Neuronal stem cell (in vitro differentiated cells): ENCODE data around the gene LIPA.

Source experiments
- DNase-seq: peaks from one replicate; pipeline ENCODE4 v3.0.0-alpha.2; 2013; ENCODE audit warnings: low spot score
- H2AFZ ChIP-seq: one replicate; pipeline ENCODE4 v1.6.1; 2013; ENCODE audit warnings: mild to moderate bottlenecking, low read length, inconsistent platforms
- H2AK5ac ChIP-seq: 2 replicates; pipeline ENCODE4 v1.6.1; 2013; ENCODE audit warnings: low read depth, mild to moderate bottlenecking, inconsistent platforms, low read length, moderate library complexity, mixed read lengths
- H2BK120ac ChIP-seq: 2 replicates; pipeline ENCODE4 v1.6.1; 2013; ENCODE audit warnings: low read depth, mild to moderate bottlenecking, inconsistent platforms, low read length, moderate library complexity, mixed read lengths
- H2BK12ac ChIP-seq: one replicate; pipeline ENCODE4 v1.6.1; 2013; ENCODE audit warnings: low read length, inconsistent platforms
- H2BK15ac ChIP-seq: 2 replicates; pipeline ENCODE4 v1.6.1; 2013; ENCODE audit warnings: mild to moderate bottlenecking, low read length, inconsistent platforms, mixed read lengths
- H2BK5ac ChIP-seq: one replicate; pipeline ENCODE4 v1.6.1; 2013; ENCODE audit warnings: inconsistent platforms, mild to moderate bottlenecking, low read length, moderate library complexity
- H3K14ac ChIP-seq: one replicate; pipeline ENCODE4 v1.6.1; 2013; ENCODE audit warnings: low read length, inconsistent platforms
- H3K18ac ChIP-seq: 2 replicates; pipeline ENCODE4 v1.6.1; 2013; ENCODE audit warnings: low read length, inconsistent platforms
- H3K23ac ChIP-seq: 2 replicates; pipeline ENCODE4 v1.6.1; 2013; ENCODE audit warnings: low read depth, mild to moderate bottlenecking, mixed read lengths, low read length, inconsistent platforms; ENCODE audit not compliant: poor library complexity
- H3K27ac ChIP-seq: replicated peaks from 3 replicates; pipeline ENCODE4 v1.5.1; 2013; ENCODE audit warnings: low read length, inconsistent platforms
- H3K27me3 ChIP-seq, 3 experiments: 2 replicates each; pipeline ENCODE4 v1.6.1; 2013; ENCODE audit warnings: low read length in 3 of 3, mild to moderate bottlenecking in 2 of 3, inconsistent platforms in 1 of 3, low read depth in 1 of 3, mixed read lengths in 1 of 3, moderate library complexity in 1 of 3; ENCODE audit not compliant: control insufficient read depth in 3 of 3, insufficient read depth in 3 of 3
- H3K36me3 ChIP-seq, 2 donors: replicated peaks in 1 of 2; 2 replicates each; pipeline ENCODE4 v1.6.1; 2013; ENCODE audit warnings: low read length in 2 of 2; ENCODE audit not compliant: control insufficient read depth in 2 of 2, insufficient read depth in 2 of 2
- H3K4ac ChIP-seq: 2 replicates; pipeline ENCODE4 v1.6.1; 2013; ENCODE audit warnings: inconsistent platforms, mild to moderate bottlenecking, low read length, moderate library complexity
- H3K4me1 ChIP-seq, 2 donors: 1 replicate in 1 of 2; 2 replicates in 1 of 2; pipeline ENCODE4 v1.6.1; 2013; ENCODE audit warnings: low read length in 2 of 2, low read depth in 1 of 2; ENCODE audit not compliant: control insufficient read depth in 2 of 2, insufficient read depth in 1 of 2
- H3K4me2 ChIP-seq: one replicate; pipeline ENCODE4 v1.6.1; 2013; ENCODE audit warnings: mild to moderate bottlenecking, low read length, inconsistent platforms; ENCODE audit not compliant: insufficient read depth, poor library complexity, severe bottlenecking
- H3K4me3 ChIP-seq, 2 donors: 2 replicates each; pipeline ENCODE4 v1.5.1; 2013; ENCODE audit warnings: low read length in 2 of 2, mild to moderate bottlenecking in 2 of 2, inconsistent platforms in 1 of 2, moderate library complexity in 1 of 2
- H3K79me1 ChIP-seq: one replicate; pipeline ENCODE4 v1.6.1; 2013; ENCODE audit warnings: low read depth, mild to moderate bottlenecking, inconsistent platforms, low read length, moderate library complexity
- H3K9ac ChIP-seq: one replicate; pipeline ENCODE4 v1.6.1; 2013; ENCODE audit warnings: mild to moderate bottlenecking, low read depth, low read length, inconsistent platforms; ENCODE audit not compliant: poor library complexity
- H3K9me3 ChIP-seq, 2 donors: replicated peaks in 1 of 2; 2 replicates each; pipeline versions ENCODE3 to v1.6.1; 2013; ENCODE audit warnings: low read length in 2 of 2, mild to moderate bottlenecking in 2 of 2, inconsistent platforms in 1 of 2, low read depth in 1 of 2, mixed read lengths in 1 of 2, moderate library complexity in 1 of 2; ENCODE audit not compliant: control insufficient read depth in 2 of 2, insufficient read depth in 1 of 2
- H4K8ac ChIP-seq: one replicate; pipeline ENCODE4 v1.6.1; 2013; ENCODE audit warnings: low read depth, mild to moderate bottlenecking, inconsistent platforms, low read length, moderate library complexity
- H4K91ac ChIP-seq: one replicate; pipeline ENCODE4 v1.6.1; 2013; ENCODE audit warnings: low read length, low read depth, mild to moderate bottlenecking, inconsistent platforms; ENCODE audit not compliant: poor library complexity
- WGBS, 2 donors: extraction: QIAGEN DNeasy Blood & Tissue Kit; methylation state at CpG; one replicate each; pipeline ENCODE4 v1.1.7; 2013; ENCODE audit warnings: missing lambda C conversion rate in 2 of 2, mixed read lengths in 1 of 2; ENCODE audit not compliant: insufficient read length in 2 of 2, insufficient replicate concordance in 1 of 2; ENCODE audit errors: extremely low coverage in 2 of 2; 5-methylcytosine and 5-hydroxymethylcytosine counted together

Gene LIPA

DNA sequence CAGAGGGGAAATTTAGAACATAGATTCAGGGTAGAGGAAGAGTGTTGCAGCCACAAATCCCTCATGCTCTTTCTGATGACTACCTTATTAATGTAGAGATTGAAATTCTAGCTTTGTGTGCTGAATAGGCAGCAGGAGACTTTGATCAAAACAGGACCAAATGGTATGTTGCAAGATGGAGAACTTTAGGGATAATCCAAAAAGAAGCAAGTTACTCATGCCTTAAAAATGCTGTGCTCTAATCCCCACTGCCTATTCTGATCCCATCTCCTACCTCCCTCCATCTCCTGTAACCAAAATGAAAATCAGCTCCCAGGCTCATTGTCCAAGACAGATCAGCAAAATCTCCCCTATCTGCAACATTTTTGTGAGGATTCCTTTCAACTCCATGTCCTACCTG is 75.8 kb downstream of the LIPA start:
- H4K91ac ChIP-seq: no peak overlapping the region
- peaks cover 0 to 3% (median 0%) of the 10 kb centered on the region in 3 experiments for H3K27me3 ChIP-seq
- no peak overlapping the region for H2AFZ ChIP-seq
- no peak overlapping the region for H3K9ac ChIP-seq
- no peak overlapping the region for H3K27ac ChIP-seq
- no peak overlapping the region for H2AK5ac ChIP-seq
- no peaks in the 10 kb centered on the region for H3K36me3 ChIP-seq
- no peak overlapping the region for H3K4ac ChIP-seq
- H3K4me3 ChIP-seq: no peak overlapping the region
- no peak overlapping the region for H3K18ac ChIP-seq
- H3K9me3 ChIP-seq: no peaks in the 10 kb centered on the region
- H3K4me2 ChIP-seq: no peak overlapping the region
- H2BK5ac ChIP-seq: no peak overlapping the region
- peaks cover 0 to 6% of the 10 kb centered on the region in 2 donors for H3K4me1 ChIP-seq
- DNase-seq: no peak
- H3K79me1 ChIP-seq: no peaks in the 10 kb centered on the region
- H2BK15ac ChIP-seq: no peak overlapping the region
- H4K8ac ChIP-seq: no peak overlapping the region
- no peak overlapping the region for H3K14ac ChIP-seq
- no peak overlapping the region for H2BK12ac ChIP-seq
- H2BK120ac ChIP-seq: no peak overlapping the region
- no peak overlapping the region for H3K23ac ChIP-seq

DNA sequence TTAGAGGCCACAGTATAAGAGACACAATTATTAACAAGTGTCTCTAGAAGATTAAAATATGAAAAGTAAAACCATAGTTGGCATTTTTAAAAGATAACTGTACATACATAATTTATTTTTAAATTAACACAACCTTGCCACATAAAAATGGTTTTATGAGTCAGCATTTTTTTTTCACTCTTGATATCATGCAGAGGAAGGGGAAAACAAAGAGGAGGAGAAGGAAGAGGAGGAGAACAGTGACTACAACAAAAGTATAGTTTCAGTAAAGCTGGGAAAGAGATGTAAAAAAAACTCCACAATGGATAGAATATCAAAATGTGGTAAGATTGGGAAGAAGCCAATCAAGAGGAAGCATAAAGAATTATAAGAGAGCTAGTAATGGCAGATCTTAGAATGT is 78.5 kb downstream of the LIPA start:
- Histone ChIP-seq H2AK5ac (no peak overlapping the region), H2BK12ac (no peak overlapping the region), H2AFZ (no peak overlapping the region), H3K36me3 (no peaks in the 10 kb centered on the region), H2BK5ac (no peak overlapping the region), H2BK120ac (no peak overlapping the region), H3K4me3 (no peak overlapping the region), H3K9me3 (no peaks in the 10 kb centered on the region), H3K4me2 (no peak overlapping the region), H3K27me3 (peaks cover 0 to 3% (median 0%) of the 10 kb centered on the region in 3 experiments), H3K4ac (no peak overlapping the region), H3K23ac (no peak overlapping the region), H4K8ac (no peak overlapping the region), H3K14ac (no peak overlapping the region), H3K27ac (no peak overlapping the region), H3K9ac (no peak overlapping the region), H2BK15ac (no peak overlapping the region), H3K18ac (no peak overlapping the region), H3K79me1 (no peaks in the 10 kb centered on the region), H4K91ac (no peak overlapping the region), H3K4me1 (peaks cover 0 to 6% of the 10 kb centered on the region in 2 donors)
- no peak for DNase-seq

DNA sequence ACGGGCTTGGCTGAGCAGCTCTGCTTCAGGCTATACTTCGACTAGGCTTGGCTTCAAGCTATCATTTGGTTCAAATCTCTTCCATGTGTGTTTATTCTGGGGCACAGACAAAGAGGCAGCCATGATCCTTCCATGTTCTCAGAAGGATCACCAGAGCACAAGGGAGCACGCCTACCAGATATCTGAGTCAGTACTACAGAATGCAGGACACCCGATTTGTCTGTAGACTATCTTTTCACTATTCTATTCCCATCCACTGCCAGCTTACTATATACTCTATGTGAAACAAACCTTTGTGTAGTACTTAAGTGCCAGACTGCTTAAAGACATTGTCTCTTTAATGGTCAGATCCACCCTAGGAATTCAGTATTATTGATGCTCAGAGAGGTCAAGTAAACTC is 79.6 kb downstream of the LIPA start:
- H3K27ac ChIP-seq: no peak overlapping the region
- H3K4me2 ChIP-seq: no peak overlapping the region
- H2AFZ ChIP-seq: no peak overlapping the region

DNA sequence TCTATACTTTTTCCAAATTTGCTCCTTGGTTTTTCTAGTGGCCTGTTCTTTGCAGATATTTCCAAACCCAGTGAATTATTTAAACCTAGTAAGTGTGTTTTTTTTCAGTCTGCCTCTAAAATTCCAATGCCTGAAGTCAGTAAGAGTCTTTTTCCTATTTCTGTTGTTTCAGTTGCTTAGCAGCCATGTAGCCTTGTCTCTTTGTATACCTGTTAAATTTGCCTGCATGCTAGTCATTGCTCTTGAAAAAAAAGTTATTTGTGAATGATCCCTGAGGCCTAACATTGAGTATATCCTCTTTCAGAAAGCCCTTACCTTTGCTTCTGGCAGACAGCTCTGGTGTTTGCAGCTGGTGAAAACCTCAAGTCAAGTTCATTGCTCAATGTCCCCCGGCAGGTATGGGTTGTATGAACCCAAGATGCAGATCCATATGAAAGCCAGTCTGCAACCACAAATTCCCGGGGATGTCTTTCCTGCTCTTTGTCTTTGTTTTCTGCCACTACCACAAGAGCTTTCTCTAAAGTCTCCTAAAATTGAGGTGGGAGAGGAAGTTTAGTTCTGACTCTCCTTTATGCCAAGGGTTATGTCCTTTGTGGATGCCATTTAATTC is 80.2 kb downstream of the LIPA start:
- Histone ChIP-seq H3K4ac (no peak overlapping the region), H3K4me1 (peaks cover 0 to 6% of the 10 kb centered on the region in 2 donors), H2BK120ac (no peak overlapping the region), H3K23ac (no peak overlapping the region), H3K9me3 (no peaks in the 10 kb centered on the region), H3K79me1 (no peaks in the 10 kb centered on the region), H3K4me2 (no peak overlapping the region), H2BK5ac (no peak overlapping the region), H2BK12ac (no peak overlapping the region), H3K27me3 (no peaks in the 10 kb centered on the region), H4K91ac (no peak overlapping the region), H2AK5ac (no peak overlapping the region), H3K14ac (no peak overlapping the region), H4K8ac (no peak overlapping the region), H2BK15ac (no peak overlapping the region), H3K36me3 (no peaks in the 10 kb centered on the region), H2AFZ (no peak overlapping the region), H3K4me3 (no peak overlapping the region), H3K27ac (no peak overlapping the region), H3K9ac (no peak overlapping the region), H3K18ac (no peak overlapping the region)
- no CpG with 5 or more reads among the region's 2 CpGs for whole genome bisulfite sequencing, 2 donors
- no peak for DNase-seq

More for the DNA sequence above, 79.6 kb downstream of the LIPA start:
- no peak overlapping the region for H4K8ac ChIP-seq
- H3K4ac ChIP-seq: no peak overlapping the region
- WGBS, 2 donors: no CpG with 5 or more reads among the region's 4 CpGs
- no peak overlapping the region for H3K23ac ChIP-seq
- H2BK5ac ChIP-seq: no peak overlapping the region
- H3K27me3 ChIP-seq: no peaks in the 10 kb centered on the region
- H4K91ac ChIP-seq: no peak overlapping the region
- no peak overlapping the region for H2AK5ac ChIP-seq
- no peak overlapping the region for H2BK12ac ChIP-seq
- H3K4me3 ChIP-seq: no peak overlapping the region
- H3K4me1 ChIP-seq: peaks cover 0 to 6% of the 10 kb centered on the region in 2 donors
- H3K18ac ChIP-seq: no peak overlapping the region
- no peak overlapping the region for H3K14ac ChIP-seq
- H3K36me3 ChIP-seq: no peaks in the 10 kb centered on the region
- no peak overlapping the region for H3K9ac ChIP-seq
- H2BK15ac ChIP-seq: no peak overlapping the region
- no peaks in the 10 kb centered on the region for H3K79me1 ChIP-seq
- DNase-seq: no peak
- H2BK120ac ChIP-seq: no peak overlapping the region
- H3K9me3 ChIP-seq: no peaks in the 10 kb centered on the region
